Calu3 (cell line): ENCODE results near the gene SHLD3. TPM values are rescaled to one million over a fixed set of nuclear protein-coding genes. Genes with fewer than 3 reads are reported as not detected.

ENCODE experiments used
- BruUV-seq: library from RNA; stranded (reverse); fragments of 400-500 nt; replicated peaks from 2 replicates; lab custom pipeline; 2021; lab: Mats Ljungman, UMichigan
- CTCF ChIA-PET: fragments of 300-600 bp; sonication (Branson Sonifier 250); formaldehyde crosslinking; loops from one replicate; lab custom pipeline; 2022; ENCODE audit warnings: antibody characterized with exemption; lab: Charles Lee
- DNase-seq: peaks from one replicate; pipeline ENCODE4 v3.0.0; 2022
- H3K27ac Mint-ChIP-seq: one replicate; pipeline ENCODE4 v1.8.0; 2022; ENCODE audit warnings: mixed read lengths; ENCODE audit not compliant: unreplicated experiment
- H3K27me3 Mint-ChIP-seq: one replicate; pipeline ENCODE4 v1.8.0; 2022; ENCODE audit warnings: mixed read lengths; ENCODE audit not compliant: unreplicated experiment
- H3K36me3 Mint-ChIP-seq: one replicate; pipeline ENCODE4 v1.8.0; 2022; ENCODE audit warnings: mild to moderate bottlenecking, moderate library complexity, mixed read lengths; ENCODE audit not compliant: insufficient read depth, unreplicated experiment
- H3K4me1 Mint-ChIP-seq: one replicate; pipeline ENCODE4 v1.8.0; 2022; ENCODE audit warnings: mild to moderate bottlenecking, low read depth, mixed read lengths; ENCODE audit not compliant: unreplicated experiment
- H3K4me3 Mint-ChIP-seq: one replicate; pipeline ENCODE4 v1.8.0; 2022; ENCODE audit warnings: mild to moderate bottlenecking, low read depth, moderate library complexity, mixed read lengths; ENCODE audit not compliant: unreplicated experiment
- H3K9me3 Mint-ChIP-seq: one replicate; pipeline ENCODE4 v1.8.0; 2022; ENCODE audit warnings: low read depth, mixed read lengths; ENCODE audit not compliant: unreplicated experiment
- intact Hi-C: fragments of 100-400 bp; cut with micrococcal nuclease; formaldehyde crosslinking; loops from one replicate; pipeline ENCODE4 v1.10.0; 2022; ENCODE audit not compliant: unreplicated experiment
- total RNA-seq: library from RNA; stranded (reverse); gene quantifications from 2 replicates; pipeline ENCODE4 v1.2.3, GENCODE V29; 2022
- TF ChIP-seq, protein P1 (sequence below): fragments of 200-600 bp; IDR thresholded peaks from one replicate; pipeline ENCODE4 v1.8.0; 2022; ENCODE audit warnings: antibody characterized with exemption; ENCODE audit not compliant: unreplicated experiment

SHLD3 gene
- total RNA-seq, 1 experiment from 2014 or later, result 4.5 TPM

DNA sequence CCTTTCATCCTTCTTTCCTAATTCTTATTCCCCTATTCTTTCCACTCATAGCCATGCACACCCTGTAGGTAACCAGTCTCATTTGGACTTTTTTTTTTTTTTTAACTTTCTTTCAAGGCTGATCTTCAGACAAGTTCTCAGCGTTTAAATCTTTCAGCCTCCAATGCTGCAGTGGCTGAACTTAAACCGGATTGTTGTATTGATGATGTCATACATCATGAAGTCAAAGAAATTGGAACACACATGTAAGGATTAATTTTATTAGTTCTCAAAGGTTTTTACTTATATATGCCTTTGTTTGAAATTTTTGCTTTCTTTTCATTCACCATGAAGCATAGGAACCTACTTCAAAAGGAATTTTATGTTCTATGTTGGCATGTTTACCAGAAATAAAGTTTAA lies 22.1 kb downstream of the SHLD3 start:
- DNase-seq, result no peak
- Mint-ChIP-seq H3K27me3 (no peaks in the 10 kb centered on the region), H3K4me1 (no peaks in the 10 kb centered on the region), H3K4me3 (no peak overlapping the region), H3K9me3 (no peaks in the 10 kb centered on the region), H3K36me3 (peaks cover 5% of the 10 kb centered on the region), H3K27ac (no peak overlapping the region)
- intact Hi-C loops, result no loop called here
- no TSS peak for BruUV-seq
- CTCF ChIA-PET, result no interaction called here
- TF ChIP-seq, protein P1, sequence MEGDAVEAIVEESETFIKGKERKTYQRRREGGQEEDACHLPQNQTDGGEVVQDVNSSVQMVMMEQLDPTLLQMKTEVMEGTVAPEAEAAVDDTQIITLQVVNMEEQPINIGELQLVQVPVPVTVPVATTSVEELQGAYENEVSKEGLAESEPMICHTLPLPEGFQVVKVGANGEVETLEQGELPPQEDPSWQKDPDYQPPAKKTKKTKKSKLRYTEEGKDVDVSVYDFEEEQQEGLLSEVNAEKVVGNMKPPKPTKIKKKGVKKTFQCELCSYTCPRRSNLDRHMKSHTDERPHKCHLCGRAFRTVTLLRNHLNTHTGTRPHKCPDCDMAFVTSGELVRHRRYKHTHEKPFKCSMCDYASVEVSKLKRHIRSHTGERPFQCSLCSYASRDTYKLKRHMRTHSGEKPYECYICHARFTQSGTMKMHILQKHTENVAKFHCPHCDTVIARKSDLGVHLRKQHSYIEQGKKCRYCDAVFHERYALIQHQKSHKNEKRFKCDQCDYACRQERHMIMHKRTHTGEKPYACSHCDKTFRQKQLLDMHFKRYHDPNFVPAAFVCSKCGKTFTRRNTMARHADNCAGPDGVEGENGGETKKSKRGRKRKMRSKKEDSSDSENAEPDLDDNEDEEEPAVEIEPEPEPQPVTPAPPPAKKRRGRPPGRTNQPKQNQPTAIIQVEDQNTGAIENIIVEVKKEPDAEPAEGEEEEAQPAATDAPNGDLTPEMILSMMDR, result no peak

DNA sequence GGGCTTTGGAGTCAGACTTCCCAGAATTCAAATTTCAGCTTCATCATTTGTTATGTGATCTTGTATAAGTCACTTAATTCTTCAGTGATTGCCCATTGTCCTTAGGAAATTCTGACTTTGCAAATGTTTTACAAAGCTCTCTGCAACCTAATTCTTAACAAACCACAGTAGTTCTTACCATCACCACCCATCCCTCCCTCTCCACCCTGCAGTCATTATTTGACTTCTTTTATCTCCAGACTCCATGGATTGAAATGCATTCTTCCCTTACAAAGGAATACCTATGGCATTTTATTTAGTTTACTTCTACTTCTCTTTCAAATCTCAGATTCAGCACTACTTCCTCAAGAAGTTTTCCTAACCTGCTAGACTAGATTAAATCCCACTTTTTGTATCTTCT lies 23.1 kb downstream of the SHLD3 start:
- Mint-ChIP-seq H3K27ac (no peak overlapping the region), H3K36me3 (peaks cover 5% of the 10 kb centered on the region), H3K4me1 (no peaks in the 10 kb centered on the region), H3K4me3 (no peak overlapping the region), H3K27me3 (no peaks in the 10 kb centered on the region), H3K9me3 (no peaks in the 10 kb centered on the region)
- intact Hi-C loops, result no loop called here
- TF ChIP-seq, protein P1, result no peak
- CTCF ChIA-PET, result interaction anchor here (0.6 kb wide), 1 partner anchor 902 kb away, joined by 3 read pairs; no protein-coding TSS in a partner anchor
- no peak for DNase-seq
- BruUV-seq, result no TSS peak

DNA sequence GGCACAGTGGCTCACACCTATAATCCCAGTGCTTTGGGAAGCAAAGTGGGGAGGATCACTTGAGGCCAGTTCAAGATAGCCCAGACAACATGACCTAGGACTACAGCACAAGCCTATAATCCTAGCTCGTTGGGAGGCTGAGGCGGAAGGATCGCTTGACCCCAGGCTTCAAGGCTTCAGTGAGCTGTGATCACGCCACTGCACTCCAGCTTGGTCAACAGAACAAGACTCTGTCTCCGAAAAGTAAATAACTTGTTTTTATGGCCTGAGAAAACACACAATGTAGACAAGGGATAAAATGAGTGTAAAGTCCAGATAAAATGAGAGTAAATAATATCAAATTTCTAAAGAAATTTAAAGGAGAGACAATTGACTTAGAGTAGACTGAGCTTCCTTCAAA lies 26.3 kb downstream of the SHLD3 start:
- Mint-ChIP-seq H3K27ac (no peak overlapping the region), H3K27me3 (no peaks in the 10 kb centered on the region)
- CTCF ChIA-PET, result no interaction called here

DNA sequence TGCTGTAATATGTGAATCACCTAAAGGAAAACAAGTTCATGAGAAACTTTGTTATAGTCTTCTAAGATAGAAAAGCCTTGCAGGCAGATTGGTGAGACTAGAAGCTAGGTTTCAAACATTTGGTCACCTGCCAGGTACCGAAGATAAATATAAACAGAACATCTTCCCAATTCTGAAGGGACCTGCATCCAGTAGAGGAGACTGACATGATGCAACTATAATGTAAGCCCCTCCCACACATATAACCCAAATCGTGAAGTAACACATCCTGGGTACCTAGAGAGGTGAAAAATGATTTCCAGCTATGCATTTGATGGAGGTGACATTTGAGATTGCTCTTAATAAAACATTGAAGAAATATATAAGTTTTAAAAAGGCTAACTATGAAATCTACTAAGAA lies 29.9 kb downstream of the SHLD3 start:
- BruUV-seq, result no TSS peak
- intact Hi-C loops, result no loop called here
- Mint-ChIP-seq H3K27me3 (no peaks in the 10 kb centered on the region), H3K27ac (no peak overlapping the region), H3K36me3 (peaks cover 5% of the 10 kb centered on the region), H3K4me1 (no peaks in the 10 kb centered on the region), H3K4me3 (no peak overlapping the region), H3K9me3 (no peaks in the 10 kb centered on the region)
- CTCF ChIA-PET, result no interaction called here
- TF ChIP-seq, protein P1, result no peak
- no peak for DNase-seq

More for the DNA sequence above, 26.3 kb downstream of the SHLD3 start:
- no peaks in the 10 kb centered on the region for H3K9me3 Mint-ChIP-seq
- no TSS peak for BruUV-seq
- no peak for DNase-seq
- H3K4me1 Mint-ChIP-seq, result no peaks in the 10 kb centered on the region
- H3K4me3 Mint-ChIP-seq, result no peak overlapping the region
- TF ChIP-seq, protein P1, result no peak
- intact Hi-C loops, result no loop called here
- peaks cover 5% of the 10 kb centered on the region for H3K36me3 Mint-ChIP-seq
